GM12878 (cell line): ENCODE measurements around the gene FANCI. TPM values are rescaled to one million over a fixed set of nuclear protein-coding genes. Genes with fewer than 3 reads are reported as not detected.

Experiments used
- ATAC-seq: fragments of 200-7000 bp; cut with Tn5 transposase; 3 replicates; pipeline ENCODE4 v1.9.1; 2020; ENCODE audit warnings: mild to moderate bottlenecking, moderate library complexity
- BruUV-seq: library from RNA; stranded (reverse); fragments of 400-500 nt; replicated peaks from 2 replicates; lab custom pipeline; 2021; lab: Mats Ljungman, UMichigan
- CTCF ChIA-PET: fragments of 300-600 bp; sonication (Branson Sonifier 250); formaldehyde crosslinking; extraction: SDS; loops from one replicate; lab custom pipeline; 2021; ENCODE audit warnings: inconsistent platforms; lab: Yijun Ruan, JAX
- POLR2A ChIA-PET: fragments of 350-600 bp; formaldehyde crosslinking; extraction: SDS; loops from one replicate; lab custom pipeline; 2021; ENCODE audit warnings: inconsistent platforms; lab: Charles Lee
- RAD21 ChIA-PET: fragments of 300-600 bp; sonication (Branson Sonifier 250); formaldehyde crosslinking; loops from one replicate; lab custom pipeline; 2023; ENCODE audit warnings: antibody characterized with exemption; ENCODE audit not compliant: unreplicated experiment; lab: Charles Lee
- SMC1A ChIA-PET: fragments of 300-600 bp; sonication (Branson Sonifier 250); formaldehyde crosslinking; loops from one replicate; lab custom pipeline; 2023; ENCODE audit not compliant: unreplicated experiment, uncharacterized antibody; lab: Charles Lee
- DNase-seq: peaks from one replicate; pipeline ENCODE4 v3.0.0-alpha.2; 2011; ENCODE audit warnings: low read depth, low spot score
- FAIRE-seq: peaks from 3 replicates; lab custom pipeline; 2011; peaks lifted over from hg19 to GRCh38; lab: Jason Lieb, UNC
- H2AFZ ChIP-seq: 2 replicates; pipeline ENCODE4 v1.6.0; 2011; ENCODE audit warnings: low read depth, low read length, control low read depth; ENCODE audit not compliant: control insufficient read depth
- H3K27ac ChIP-seq: 2 replicates; pipeline ENCODE4 v1.5.1; 2011; ENCODE audit warnings: control low read depth; ENCODE audit not compliant: control insufficient read depth, insufficient read depth
- H3K27me3 ChIP-seq, 2 experiments: replicated peaks in 1 of 2; 2 replicates each; pipeline versions ENCODE4 v1.6.0 to v1.6.1; 2011; ENCODE audit warnings: low read length in 1 of 2; ENCODE audit not compliant: control insufficient read depth in 2 of 2, insufficient read depth in 2 of 2
- H3K36me3 ChIP-seq, 2 experiments: 2 replicates each; pipeline ENCODE4 v1.5.1; 2011; ENCODE audit warnings: low read length in 1 of 2; ENCODE audit not compliant: control insufficient read depth in 2 of 2, insufficient read depth in 2 of 2
- H3K4me1 ChIP-seq: 2 replicates; pipeline ENCODE4 v1.6.1; 2011; ENCODE audit warnings: mild to moderate bottlenecking, low read length, moderate library complexity, mixed read lengths; ENCODE audit not compliant: control insufficient read depth, insufficient read depth
- H3K4me2 ChIP-seq: 2 replicates; pipeline ENCODE4 v1.6.0; 2011; ENCODE audit warnings: control low read depth; ENCODE audit not compliant: control insufficient read depth, insufficient read depth
- H3K4me3 ChIP-seq: fragments of 200-600 bp; sonication (generic); 2 replicates; pipeline ENCODE4 v1.5.1; 2016
- H3K79me2 ChIP-seq: 2 replicates; pipeline ENCODE4 v1.6.0; 2011; ENCODE audit warnings: low read length; ENCODE audit not compliant: control insufficient read depth, insufficient read depth
- H3K9ac ChIP-seq: 2 replicates; pipeline ENCODE4 v1.8.0; 2011; ENCODE audit warnings: low read length, control low read depth, mixed read lengths; ENCODE audit not compliant: control insufficient read depth, insufficient read depth
- H3K9me3 ChIP-seq: replicated peaks from 3 replicates; pipeline ENCODE4 v1.5.1; 2011; ENCODE audit warnings: mild to moderate bottlenecking, low read length; ENCODE audit not compliant: control insufficient read depth, insufficient read depth
- H4K20me1 ChIP-seq: 2 replicates; pipeline ENCODE4 v1.6.0; 2011; ENCODE audit not compliant: control insufficient read depth, insufficient read depth
- CHD2 ChIP-seq: IDR thresholded peaks from 2 replicates; pipeline ENCODE4 v1.6.1; 2011; ENCODE audit warnings: low read depth, low read length, improper control_type of control experiment, borderline replicate concordance
- FOXM1 ChIP-seq: IDR thresholded peaks from 2 replicates; pipeline ENCODE4 v1.6.1; 2012; ENCODE audit warnings: low read depth, mild to moderate bottlenecking, inconsistent platforms, low read length, moderate library complexity
- GATAD2B ChIP-seq: fragments of 450-650 bp; conservative IDR thresholded peaks from 2 replicates; pipeline ENCODE4 v1.6.1; 2017; ENCODE audit warnings: low read depth, mild to moderate bottlenecking, moderate library complexity
- IRF4 ChIP-seq: IDR thresholded peaks from 2 replicates; pipeline ENCODE4 v1.6.1; 2011; ENCODE audit warnings: low read depth, low read length
- POLR2AphosphoS5 ChIP-seq: IDR thresholded peaks from 2 replicates; pipeline ENCODE4 v1.6.1; 2011; ENCODE audit warnings: mild to moderate bottlenecking, low read length, inconsistent platforms
- RAD21 ChIP-seq: IDR thresholded peaks from 2 replicates; pipeline ENCODE4 v1.6.1; 2011; ENCODE audit warnings: mild to moderate bottlenecking, low read depth, low read length, moderate library complexity; ENCODE audit not compliant: insufficient read depth
- RAD51 ChIP-seq: fragments of 450-650 bp; IDR thresholded peaks from 2 replicates; pipeline ENCODE4 v1.6.1; 2016; ENCODE audit warnings: moderate library complexity, mild to moderate bottlenecking, inconsistent platforms
- ZZZ3 ChIP-seq: IDR thresholded peaks from 2 replicates; pipeline ENCODE4 v1.6.1; 2011; ENCODE audit warnings: low read depth; ENCODE audit not compliant: control insufficient read depth, insufficient read length
- WGBS: methylation state at CpG from one replicate; pipeline ENCODE4 v1.1.6; 2016; ENCODE audit warnings: low lambda C conversion rate; ENCODE audit not compliant: insufficient replicate concordance, insufficient coverage; ENCODE audit errors: missing lambda C conversion rate; 5-methylcytosine and 5-hydroxymethylcytosine counted together
- in situ Hi-C: fragments of 300-500 bp; cut with MboI; formaldehyde crosslinking; loops from 9 replicates; pipeline ENCODE4 v1.14.3; 2018; ENCODE audit warnings: mixed read lengths
- intact Hi-C: fragments of 100-400 bp; cut with micrococcal nuclease; formaldehyde crosslinking; loops from one replicate; pipeline ENCODE4 v1.14.2; 2022; ENCODE audit not compliant: unreplicated experiment
- polyA plus RNA-seq, 11 experiments: library from polyadenylated mRNA; depleted of rRNA in 4 of 11; unstranded in 6 of 11; stranded (reverse) in 5 of 11; fragments of >200 nt; fragmentation: Nextera tagmentation in 4 of 11; fragmentation: Illumina TruSeq in 1 of 11; extraction: Ambion mirVana in 4 of 11; extraction: Trizol in 1 of 11; gene quantifications; 1 replicate in 1 of 11; 2 replicates in 10 of 11; pipeline versions ENCODE4 v1.2.1 to v1.2.3, GENCODE V29; 2011 to 2016; ENCODE audit warnings: inconsistent platforms in 2 of 11, missing spikeins in 2 of 11, low read depth in 1 of 11
- total RNA-seq, 4 experiments: library from RNA; depleted of rRNA in 3 of 4; stranded (reverse); fragments of >200 nt in 3 of 4; fragmentation: Illumina TruSeq in 1 of 4; extraction: Trizol in 1 of 4; gene quantifications; 2 replicates each; pipeline versions ENCODE4 v1.2.1 to v1.2.3, GENCODE V29; 2013 to 2021
- TF ChIP-seq, protein P1 (sequence below): fragments of 450-650 bp; IDR thresholded peaks from 2 replicates; pipeline ENCODE4 v1.6.1; 2018; ENCODE audit warnings: mild to moderate bottlenecking, low read depth, moderate library complexity; ENCODE audit not compliant: partially characterized antibody
- TF ChIP-seq, protein P2 (sequence below): fragments of 450-650 bp; IDR thresholded peaks from 2 replicates; pipeline ENCODE4 v1.6.1; 2017; ENCODE audit warnings: borderline replicate concordance
- TF ChIP-seq, protein P3 (sequence below): IDR thresholded peaks from 2 replicates; pipeline ENCODE4 v1.6.1; 2011; ENCODE audit warnings: borderline replicate concordance, low read depth, mild to moderate bottlenecking, moderate library complexity, low read length; ENCODE audit not compliant: insufficient read depth, poor library complexity, severe bottlenecking

The FANCI gene
- total and polyA plus RNA-seq, 10 of the 15 experiments (the other 5 are each of a cell fraction or from before 2014, with no cell fraction given), result 38.1 to 129 (median 82.4) TPM

DNA sequence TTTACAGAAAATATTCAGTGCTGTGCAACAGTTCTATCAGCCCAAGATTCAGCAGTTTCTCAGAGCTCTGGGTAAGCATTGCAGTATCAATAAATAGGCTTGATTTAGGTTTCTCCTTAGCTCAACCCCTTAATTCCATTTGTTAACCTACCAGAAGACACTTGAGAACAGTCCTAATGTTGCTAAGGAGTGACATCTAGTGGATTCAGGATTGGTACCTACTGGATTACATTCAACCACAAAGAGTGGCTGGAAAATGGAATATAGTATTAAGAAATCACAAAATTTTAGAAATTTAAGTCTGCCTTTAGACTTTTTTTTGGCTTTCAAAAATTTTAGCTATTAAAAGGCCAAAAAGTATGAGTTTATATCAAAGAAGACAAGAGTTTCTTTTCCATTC is 56.1 kb downstream of the FANCI start (continued):
- TF ChIP-seq, protein P1, sequence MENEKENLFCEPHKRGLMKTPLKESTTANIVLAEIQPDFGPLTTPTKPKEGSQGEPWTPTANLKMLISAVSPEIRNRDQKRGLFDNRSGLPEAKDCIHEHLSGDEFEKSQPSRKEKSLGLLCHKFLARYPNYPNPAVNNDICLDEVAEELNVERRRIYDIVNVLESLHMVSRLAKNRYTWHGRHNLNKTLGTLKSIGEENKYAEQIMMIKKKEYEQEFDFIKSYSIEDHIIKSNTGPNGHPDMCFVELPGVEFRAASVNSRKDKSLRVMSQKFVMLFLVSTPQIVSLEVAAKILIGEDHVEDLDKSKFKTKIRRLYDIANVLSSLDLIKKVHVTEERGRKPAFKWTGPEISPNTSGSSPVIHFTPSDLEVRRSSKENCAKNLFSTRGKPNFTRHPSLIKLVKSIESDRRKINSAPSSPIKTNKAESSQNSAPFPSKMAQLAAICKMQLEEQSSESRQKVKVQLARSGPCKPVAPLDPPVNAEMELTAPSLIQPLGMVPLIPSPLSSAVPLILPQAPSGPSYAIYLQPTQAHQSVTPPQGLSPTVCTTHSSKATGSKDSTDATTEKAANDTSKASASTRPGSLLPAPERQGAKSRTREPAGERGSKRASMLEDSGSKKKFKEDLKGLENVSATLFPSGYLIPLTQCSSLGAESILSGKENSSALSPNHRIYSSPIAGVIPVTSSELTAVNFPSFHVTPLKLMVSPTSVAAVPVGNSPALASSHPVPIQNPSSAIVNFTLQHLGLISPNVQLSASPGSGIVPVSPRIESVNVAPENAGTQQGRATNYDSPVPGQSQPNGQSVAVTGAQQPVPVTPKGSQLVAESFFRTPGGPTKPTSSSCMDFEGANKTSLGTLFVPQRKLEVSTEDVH, result no peak

DNA sequence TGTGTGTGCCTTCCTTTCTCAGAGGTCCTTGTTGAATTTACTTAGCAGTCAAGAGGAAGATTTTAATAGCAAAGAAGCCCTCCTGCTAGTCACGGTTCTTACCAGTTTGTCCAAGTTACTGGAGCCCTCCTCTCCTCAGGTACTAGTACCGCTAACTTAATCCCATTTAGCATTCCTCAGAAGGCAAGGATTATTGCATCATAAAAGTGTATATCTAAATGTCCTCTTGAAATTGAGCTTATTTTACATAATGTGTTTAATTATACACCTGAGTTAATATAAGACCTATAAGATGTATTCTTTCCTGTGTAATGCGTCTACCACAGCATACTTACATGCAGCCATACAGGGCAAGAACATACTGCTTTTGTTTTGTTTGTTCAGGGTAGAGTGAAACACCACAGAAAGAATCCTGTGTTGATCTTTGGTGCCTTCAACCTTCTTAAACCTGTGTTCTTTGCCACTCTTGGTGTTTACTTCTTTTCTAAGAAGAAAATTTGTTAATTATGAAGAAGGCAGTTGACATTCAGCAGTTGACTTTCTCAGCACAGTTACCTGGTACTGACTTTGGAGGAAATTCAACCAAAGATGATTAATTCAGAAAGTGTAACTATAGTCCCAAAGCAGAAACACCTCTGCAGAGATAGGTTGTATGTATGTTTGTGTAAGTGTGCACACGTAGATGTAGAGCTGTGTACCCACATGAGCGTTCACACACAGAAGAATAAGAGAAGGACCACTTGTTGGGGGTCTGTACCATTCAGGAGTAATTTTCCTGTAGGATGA is 57.7 kb downstream of the FANCI start:
- ChIA-PET RAD21 (no interaction called here), SMC1A (interaction anchor here (3.2 kb wide), 1 partner anchor 95 kb away, joined by 9 read pairs; no protein-coding TSS in a partner anchor), POLR2A (no interaction called here), CTCF (interaction anchor here (1.3 kb wide), 1 partner anchor 95 kb away, joined by 7 read pairs; no protein-coding TSS in a partner anchor)
- no peaks in the 10 kb centered on the region for H4K20me1 ChIP-seq
- in situ Hi-C loops (no loop called here), intact Hi-C loops (loop anchor here (10.0 kb wide), 1 partner anchor 97 kb away; no protein-coding TSS in a partner anchor)
- WGBS, result 90% methylated on average over 5 of the region's 5 CpGs
- H2AFZ ChIP-seq, result no peak overlapping the region
- no TSS peak for BruUV-seq
- no peaks in the 10 kb centered on the region for H3K9me3 ChIP-seq
- DNase-seq (no peak), FAIRE-seq (no peak), ATAC-seq (no peak)
- H3K4me2 ChIP-seq, result no peak overlapping the region
- H3K27me3 ChIP-seq, result no peaks in the 10 kb centered on the region
- TF ChIP-seq RAD51, result no peak
- TF ChIP-seq, protein P2, sequence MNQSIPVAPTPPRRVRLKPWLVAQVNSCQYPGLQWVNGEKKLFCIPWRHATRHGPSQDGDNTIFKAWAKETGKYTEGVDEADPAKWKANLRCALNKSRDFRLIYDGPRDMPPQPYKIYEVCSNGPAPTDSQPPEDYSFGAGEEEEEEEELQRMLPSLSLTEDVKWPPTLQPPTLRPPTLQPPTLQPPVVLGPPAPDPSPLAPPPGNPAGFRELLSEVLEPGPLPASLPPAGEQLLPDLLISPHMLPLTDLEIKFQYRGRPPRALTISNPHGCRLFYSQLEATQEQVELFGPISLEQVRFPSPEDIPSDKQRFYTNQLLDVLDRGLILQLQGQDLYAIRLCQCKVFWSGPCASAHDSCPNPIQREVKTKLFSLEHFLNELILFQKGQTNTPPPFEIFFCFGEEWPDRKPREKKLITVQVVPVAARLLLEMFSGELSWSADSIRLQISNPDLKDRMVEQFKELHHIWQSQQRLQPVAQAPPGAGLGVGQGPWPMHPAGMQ, result no peak
- no peak for TF ChIP-seq POLR2AphosphoS5
- no peak for TF ChIP-seq CHD2
- no peak for TF ChIP-seq GATAD2B
- no peak for TF ChIP-seq IRF4
- no peak for TF ChIP-seq FOXM1
- TF ChIP-seq, protein P3, sequence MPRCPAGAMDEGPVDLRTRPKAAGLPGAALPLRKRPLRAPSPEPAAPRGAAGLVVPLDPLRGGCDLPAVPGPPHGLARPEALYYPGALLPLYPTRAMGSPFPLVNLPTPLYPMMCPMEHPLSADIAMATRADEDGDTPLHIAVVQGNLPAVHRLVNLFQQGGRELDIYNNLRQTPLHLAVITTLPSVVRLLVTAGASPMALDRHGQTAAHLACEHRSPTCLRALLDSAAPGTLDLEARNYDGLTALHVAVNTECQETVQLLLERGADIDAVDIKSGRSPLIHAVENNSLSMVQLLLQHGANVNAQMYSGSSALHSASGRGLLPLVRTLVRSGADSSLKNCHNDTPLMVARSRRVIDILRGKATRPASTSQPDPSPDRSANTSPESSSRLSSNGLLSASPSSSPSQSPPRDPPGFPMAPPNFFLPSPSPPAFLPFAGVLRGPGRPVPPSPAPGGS, result no peak
- no peak for TF ChIP-seq RAD21
- no peak for TF ChIP-seq ZZZ3
- H3K4me3 ChIP-seq, result no peak overlapping the region
- H3K4me1 ChIP-seq, result no peaks in the 10 kb centered on the region
- H3K27ac ChIP-seq, result no peak overlapping the region
- no peak overlapping the region for H3K9ac ChIP-seq
- no peaks in the 10 kb centered on the region for H3K79me2 ChIP-seq
- peaks cover 6 to 21% of the 10 kb centered on the region in 2 experiments for H3K36me3 ChIP-seq
